Spleen (tissue), 7 donors: Measurements from ENCODE around the gene SAG.

Source experiments
- POLR2A ChIP-seq, 3 donors: fragments of 450-650 bp; IDR thresholded peaks; one replicate each; pipeline ENCODE4 v1.5.1; 2017; ENCODE audit warnings: antibody characterized with exemption in 3 of 3, mild to moderate bottlenecking in 1 of 3
- POLR2AphosphoS5 ChIP-seq, 3 donors: sonication (generic); formaldehyde crosslinking; IDR thresholded peaks; one replicate each; pipeline ENCODE4 v1.5.1; 2017; ENCODE audit warnings: antibody characterized with exemption in 3 of 3
- TF ChIP-seq, protein P1 (sequence below), 11 experiments: fragments of 200-600 bp in 7 of 11; fragments of 450-650 bp in 4 of 11; sonication (generic) in 4 of 11; IDR thresholded peaks in 8 of 11; conservative IDR thresholded peaks in 3 of 11; 1 replicate in 7 of 11; 2 replicates in 4 of 11; pipeline versions ENCODE4 v1.4.0 to v1.8.0; 2016 to 2021; ENCODE audit warnings: antibody characterized with exemption in 11 of 11, inconsistent platforms in 4 of 11, mild to moderate bottlenecking in 1 of 11
- donor health status: DM: no; HTN: no; CAD: no; lungs with moderate emphysema.
- donor health status: DM: no; HTN: no; CAD: no.
- donor health status: DM: no; HTN: no; CAD: no.

DNA sequence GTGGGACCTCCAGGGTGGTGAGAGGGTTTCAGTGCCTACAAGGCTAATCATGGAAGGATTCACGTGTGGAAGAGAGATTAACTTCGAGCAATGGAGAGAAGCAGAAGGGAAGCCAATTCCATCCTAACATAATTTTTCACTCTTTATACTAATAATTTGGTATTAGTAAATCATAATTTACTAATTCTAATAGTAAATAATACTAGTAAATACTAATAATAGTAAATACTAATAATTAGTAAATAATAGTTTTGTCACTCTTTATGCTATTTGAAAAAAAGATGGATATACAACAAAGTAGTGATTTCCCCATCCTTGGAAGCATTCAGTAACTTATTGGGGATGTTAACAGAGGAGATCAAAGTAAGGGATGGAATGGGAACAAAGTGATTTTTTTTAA lies 6.4 kb upstream of the SAG start:
- TF ChIP-seq POLR2A (IDR thresholded peaks at IDR 0.05) (no peak), POLR2AphosphoS5 (IDR thresholded peaks at IDR 0.05) (no peak)
- TF ChIP-seq, protein P1, sequence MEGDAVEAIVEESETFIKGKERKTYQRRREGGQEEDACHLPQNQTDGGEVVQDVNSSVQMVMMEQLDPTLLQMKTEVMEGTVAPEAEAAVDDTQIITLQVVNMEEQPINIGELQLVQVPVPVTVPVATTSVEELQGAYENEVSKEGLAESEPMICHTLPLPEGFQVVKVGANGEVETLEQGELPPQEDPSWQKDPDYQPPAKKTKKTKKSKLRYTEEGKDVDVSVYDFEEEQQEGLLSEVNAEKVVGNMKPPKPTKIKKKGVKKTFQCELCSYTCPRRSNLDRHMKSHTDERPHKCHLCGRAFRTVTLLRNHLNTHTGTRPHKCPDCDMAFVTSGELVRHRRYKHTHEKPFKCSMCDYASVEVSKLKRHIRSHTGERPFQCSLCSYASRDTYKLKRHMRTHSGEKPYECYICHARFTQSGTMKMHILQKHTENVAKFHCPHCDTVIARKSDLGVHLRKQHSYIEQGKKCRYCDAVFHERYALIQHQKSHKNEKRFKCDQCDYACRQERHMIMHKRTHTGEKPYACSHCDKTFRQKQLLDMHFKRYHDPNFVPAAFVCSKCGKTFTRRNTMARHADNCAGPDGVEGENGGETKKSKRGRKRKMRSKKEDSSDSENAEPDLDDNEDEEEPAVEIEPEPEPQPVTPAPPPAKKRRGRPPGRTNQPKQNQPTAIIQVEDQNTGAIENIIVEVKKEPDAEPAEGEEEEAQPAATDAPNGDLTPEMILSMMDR (IDR thresholded peaks at IDR 0.05 in 8 of 11, conservative IDR thresholded peaks at IDR 0.05 in 3 of 11) = no peak
